Fibroblast of lung (primary cell): Measurements from ENCODE around the gene CNTN4. TPM values are rescaled to one million over a fixed set of nuclear protein-coding genes. Genes with fewer than 3 reads are reported as not detected.

Experiments used
- DNase-seq, 2 donors: peaks; one replicate each; pipeline versions ENCODE4 v3.0.0 to v3.0.0-alpha.2; 2010; ENCODE audit warnings: low read depth in 2 of 2
- H2AFZ ChIP-seq: 2 replicates; pipeline ENCODE4 v1.5.1; 2012; ENCODE audit warnings: low read length, control low read depth, inconsistent platforms
- H3K27ac ChIP-seq: 2 replicates; pipeline ENCODE4 v1.5.1; 2011; ENCODE audit warnings: low read length, control low read depth; ENCODE audit not compliant: insufficient read depth
- H3K27me3 ChIP-seq: 2 replicates; pipeline ENCODE4 v1.5.1; 2011; ENCODE audit warnings: mild to moderate bottlenecking, low read length; ENCODE audit not compliant: control insufficient read depth, insufficient read depth
- H3K36me3 ChIP-seq: 2 replicates; pipeline ENCODE4 v1.5.1; 2011; ENCODE audit warnings: low read length; ENCODE audit not compliant: control insufficient read depth, insufficient read depth
- H3K4me1 ChIP-seq: 2 replicates; pipeline ENCODE4 v1.5.1; 2011; ENCODE audit warnings: low read length; ENCODE audit not compliant: control insufficient read depth, insufficient read depth; ENCODE audit errors: extremely low read depth
- H3K4me2 ChIP-seq: 2 replicates; pipeline ENCODE4 v1.5.1; 2011; ENCODE audit warnings: low read length, control low read depth; ENCODE audit not compliant: insufficient read depth; ENCODE audit errors: extremely low read depth
- H3K4me3 ChIP-seq, 4 experiments: fragments of 200-600 bp in 1 of 4; sonication (generic) in 1 of 4; replicated peaks in 1 of 4; 2 replicates each; pipeline ENCODE4 v1.5.1; 2011 to 2016; ENCODE audit warnings: low read length in 4 of 4, low read depth in 3 of 4, mild to moderate bottlenecking in 3 of 4, control low read depth in 2 of 4, inconsistent platforms in 1 of 4, mixed read lengths in 1 of 4; ENCODE audit not compliant: insufficient read depth in 1 of 4; ENCODE audit errors: control extremely low read depth in 1 of 4
- H3K79me2 ChIP-seq: 2 replicates; pipeline ENCODE4 v1.5.1; 2012; ENCODE audit warnings: mild to moderate bottlenecking, low read length, inconsistent platforms; ENCODE audit not compliant: control insufficient read depth, insufficient read depth
- H3K9ac ChIP-seq: 2 replicates; pipeline ENCODE4 v1.5.1; 2011; ENCODE audit warnings: mild to moderate bottlenecking, low read length, control low read depth; ENCODE audit not compliant: insufficient read depth
- H3K9me3 ChIP-seq: 2 replicates; pipeline ENCODE4 v1.5.1; 2012; ENCODE audit warnings: low read depth, low read length; ENCODE audit not compliant: control insufficient read depth, insufficient read depth
- H4K20me1 ChIP-seq: 2 replicates; pipeline ENCODE4 v1.5.1; 2011; ENCODE audit warnings: low read length; ENCODE audit not compliant: control insufficient read depth, insufficient read depth; ENCODE audit errors: extremely low read depth
- EZH2 ChIP-seq: IDR thresholded peaks from 2 replicates; pipeline ENCODE4 v1.5.1; 2012; ENCODE audit warnings: low read length, control low read depth, mild to moderate bottlenecking; ENCODE audit errors: missing control alignments
- polyA plus RNA-seq, 2 donors: library from polyadenylated mRNA; depleted of rRNA in 1 of 2; stranded (reverse) in 1 of 2; unstranded in 1 of 2; fragments of >200 nt; gene quantifications; 2 replicates each; pipeline ENCODE4 v1.2.1, GENCODE V29; 2011 to 2012; ENCODE audit warnings: missing spikeins in 1 of 2
- total RNA-seq: library from RNA; depleted of rRNA; stranded (reverse); fragments of >200 nt; gene quantifications from 2 replicates; pipeline ENCODE4 v1.2.1, GENCODE V29; 2014
- TF ChIP-seq, protein P1 (sequence below), 2 donors: IDR thresholded peaks in 1 of 2; conservative IDR thresholded peaks in 1 of 2; 1 replicate in 1 of 2; 2 replicates in 1 of 2; pipeline ENCODE4 v1.5.1; 2011 to 2012; ENCODE audit warnings: low read length in 2 of 2, control low read depth in 1 of 2, inconsistent platforms in 1 of 2, low read depth in 1 of 2, mild to moderate bottlenecking in 1 of 2

Gene CNTN4
- total and polyA plus RNA-seq, 2 donors (not counting 1 experiment from before 2014, with no cell fraction given) = 0.17 to 0.69 TPM

DNA sequence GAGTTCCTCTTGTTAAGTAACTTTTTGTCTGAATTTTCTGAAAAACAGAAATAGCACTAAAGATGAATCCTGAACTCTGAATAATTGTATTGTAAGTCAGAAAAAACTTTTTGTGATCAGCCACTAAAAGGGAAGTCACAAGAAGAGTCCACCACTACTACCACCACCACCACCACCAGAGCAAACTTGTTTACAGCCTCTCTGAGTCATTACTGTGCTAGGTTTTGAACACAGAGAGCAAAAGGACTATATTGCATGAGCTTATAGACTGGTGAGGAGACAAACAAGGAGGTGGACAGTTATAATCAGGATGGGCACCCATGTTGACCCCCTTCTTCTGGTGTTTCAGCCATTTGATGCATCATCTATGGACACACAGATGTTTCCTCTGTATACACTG lies 869.8 kb downstream of the CNTN4 start:
- no peaks in the 10 kb centered on the region for H3K9me3 ChIP-seq
- H3K4me1 ChIP-seq = no peaks in the 10 kb centered on the region
- H3K79me2 ChIP-seq = no peaks in the 10 kb centered on the region
- no peak for DNase-seq
- H2AFZ ChIP-seq = no peak overlapping the region
- no peak for TF ChIP-seq EZH2
- TF ChIP-seq, protein P1, sequence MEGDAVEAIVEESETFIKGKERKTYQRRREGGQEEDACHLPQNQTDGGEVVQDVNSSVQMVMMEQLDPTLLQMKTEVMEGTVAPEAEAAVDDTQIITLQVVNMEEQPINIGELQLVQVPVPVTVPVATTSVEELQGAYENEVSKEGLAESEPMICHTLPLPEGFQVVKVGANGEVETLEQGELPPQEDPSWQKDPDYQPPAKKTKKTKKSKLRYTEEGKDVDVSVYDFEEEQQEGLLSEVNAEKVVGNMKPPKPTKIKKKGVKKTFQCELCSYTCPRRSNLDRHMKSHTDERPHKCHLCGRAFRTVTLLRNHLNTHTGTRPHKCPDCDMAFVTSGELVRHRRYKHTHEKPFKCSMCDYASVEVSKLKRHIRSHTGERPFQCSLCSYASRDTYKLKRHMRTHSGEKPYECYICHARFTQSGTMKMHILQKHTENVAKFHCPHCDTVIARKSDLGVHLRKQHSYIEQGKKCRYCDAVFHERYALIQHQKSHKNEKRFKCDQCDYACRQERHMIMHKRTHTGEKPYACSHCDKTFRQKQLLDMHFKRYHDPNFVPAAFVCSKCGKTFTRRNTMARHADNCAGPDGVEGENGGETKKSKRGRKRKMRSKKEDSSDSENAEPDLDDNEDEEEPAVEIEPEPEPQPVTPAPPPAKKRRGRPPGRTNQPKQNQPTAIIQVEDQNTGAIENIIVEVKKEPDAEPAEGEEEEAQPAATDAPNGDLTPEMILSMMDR (conservative IDR thresholded peaks at IDR 0.05 in 1 of 2, IDR thresholded peaks at IDR 0.05 in 1 of 2; ENCODE audit: low read depth in 1 of 2, low read length in 2 of 2) = no peak
- no peaks in the 10 kb centered on the region for H4K20me1 ChIP-seq
- H3K4me2 ChIP-seq = no peak overlapping the region
- no peak overlapping the region for H3K27ac ChIP-seq
- H3K27me3 ChIP-seq = no peaks in the 10 kb centered on the region
- H3K36me3 ChIP-seq = no peaks in the 10 kb centered on the region
- no peak overlapping the region for H3K9ac ChIP-seq
- H3K4me3 ChIP-seq = no peak overlapping the region

GRCh38 chr3:2976212-2976611 lies 877.5 kb downstream of the CNTN4 start:
- no peak for DNase-seq
- H3K9me3 ChIP-seq = no peaks in the 10 kb centered on the region
- H3K36me3 ChIP-seq = no peaks in the 10 kb centered on the region
- H3K9ac ChIP-seq = no peak overlapping the region
- no peak overlapping the region for H3K4me3 ChIP-seq
- no peak overlapping the region for H3K27ac ChIP-seq
- H3K4me1 ChIP-seq = no peaks in the 10 kb centered on the region
- no peak for TF ChIP-seq EZH2
- TF ChIP-seq, protein P1 (conservative IDR thresholded peaks at IDR 0.05 in 1 of 2, IDR thresholded peaks at IDR 0.05 in 1 of 2; ENCODE audit: low read depth in 1 of 2, low read length in 2 of 2) = no peak
- no peaks in the 10 kb centered on the region for H3K79me2 ChIP-seq
- no peak overlapping the region for H3K4me2 ChIP-seq
- no peaks in the 10 kb centered on the region for H4K20me1 ChIP-seq
- H2AFZ ChIP-seq = no peak overlapping the region
- H3K27me3 ChIP-seq = no peaks in the 10 kb centered on the region

DNA sequence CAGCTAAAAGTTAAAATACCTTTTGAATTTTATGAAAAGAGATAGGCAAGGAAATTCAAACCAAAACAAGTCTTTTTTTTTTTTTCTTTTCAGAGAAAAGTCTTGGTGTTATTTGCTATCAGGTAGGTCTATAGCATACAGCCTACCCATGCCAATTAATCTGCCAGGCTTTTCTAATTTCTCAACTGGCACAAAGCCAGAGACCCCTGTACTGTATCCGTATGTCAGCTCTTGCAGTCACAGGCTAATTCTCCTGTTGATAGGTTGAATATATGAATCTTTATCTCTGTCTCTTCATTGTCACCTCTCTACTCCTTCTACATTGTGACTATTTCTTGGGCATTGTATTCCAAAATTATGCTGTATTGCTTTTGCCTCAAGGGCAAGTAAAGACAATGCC lies 878.1 kb downstream of the CNTN4 start:
- Histone ChIP-seq H3K36me3 (no peaks in the 10 kb centered on the region), H4K20me1 (no peaks in the 10 kb centered on the region), H3K9me3 (no peaks in the 10 kb centered on the region), H3K4me2 (no peak overlapping the region), H2AFZ (no peak overlapping the region), H3K4me1 (no peaks in the 10 kb centered on the region), H3K27ac (no peak overlapping the region), H3K4me3 (no peak overlapping the region), H3K79me2 (no peaks in the 10 kb centered on the region), H3K9ac (no peak overlapping the region), H3K27me3 (no peaks in the 10 kb centered on the region)
- no peak for DNase-seq
- TF ChIP-seq EZH2 = no peak
- TF ChIP-seq, protein P1 (conservative IDR thresholded peaks at IDR 0.05 in 1 of 2, IDR thresholded peaks at IDR 0.05 in 1 of 2; ENCODE audit: low read depth in 1 of 2, low read length in 2 of 2) = no peak
